Smooth muscle cell (in vitro differentiated cells): ENCODE data around the gene MCF2L. TPM values are rescaled to one million over a fixed set of nuclear protein-coding genes. Genes with fewer than 3 reads are reported as not detected.

ENCODE experiments used
- DNase-seq: peaks from one replicate; lab custom pipeline; 2025; ENCODE audit not compliant: unreplicated experiment; lab: John Stamatoyannopoulos, UW
- H2AFZ ChIP-seq: fragments of 200-600 bp; sonication (generic); 2 replicates; pipeline ENCODE4 v1.6.0; 2016; ENCODE audit warnings: antibody characterized with exemption, low read depth, mild to moderate bottlenecking
- H3F3A ChIP-seq: fragments of 200-600 bp; sonication (generic); 2 replicates; pipeline ENCODE4 v1.6.0; 2017; ENCODE audit warnings: antibody characterized with exemption, low read depth
- H3K27ac ChIP-seq: fragments of 200-600 bp; sonication (generic); 2 replicates; pipeline ENCODE4 v1.5.1; 2016; ENCODE audit warnings: low read depth, mild to moderate bottlenecking
- H3K27me3 ChIP-seq: fragments of 200-600 bp; sonication (generic); 2 replicates; pipeline ENCODE4 v1.6.1; 2016; ENCODE audit warnings: low read depth, mild to moderate bottlenecking
- H3K36me3 ChIP-seq: fragments of 200-600 bp; sonication (generic); 2 replicates; pipeline ENCODE4 v1.5.1; 2016; ENCODE audit warnings: low read depth
- H3K4me1 ChIP-seq: fragments of 200-600 bp; sonication (generic); 2 replicates; pipeline ENCODE4 v1.5.1; 2016; ENCODE audit warnings: low read depth
- H3K4me2 ChIP-seq: fragments of 200-600 bp; sonication (generic); 2 replicates; pipeline ENCODE4 v1.6.0; 2016; ENCODE audit warnings: mild to moderate bottlenecking
- H3K4me3 ChIP-seq: fragments of 200-600 bp; sonication (generic); 2 replicates; pipeline ENCODE4 v1.5.1; 2016; ENCODE audit warnings: mild to moderate bottlenecking
- H3K79me2 ChIP-seq: fragments of 200-600 bp; sonication (generic); 2 replicates; pipeline ENCODE4 v1.6.0; 2016; ENCODE audit warnings: low read depth, mild to moderate bottlenecking
- H3K9ac ChIP-seq: fragments of 200-600 bp; sonication (generic); 2 replicates; pipeline ENCODE4 v1.6.0; 2016; ENCODE audit warnings: low read depth
- H3K9me3 ChIP-seq: fragments of 200-600 bp; sonication (generic); replicated peaks from 2 replicates; pipeline ENCODE4 v1.5.1; 2016; ENCODE audit warnings: low read depth
- H4K20me1 ChIP-seq: fragments of 200-600 bp; sonication (generic); 2 replicates; pipeline ENCODE4 v1.6.0; 2016; ENCODE audit warnings: low read depth
- WGBS: methylation state at CpG from one replicate; pipeline ENCODE4 v1.1.7; 2016; ENCODE audit warnings: low lambda C conversion rate; 5-methylcytosine and 5-hydroxymethylcytosine counted together
- polyA plus RNA-seq: library from polyadenylated mRNA; unstranded; fragments of >200 nt; fragmentation: Nextera tagmentation; extraction: Ambion mirVana; gene quantifications from 2 replicates; pipeline ENCODE4 v1.2.1, GENCODE V29; 2016
- total RNA-seq: library from RNA; depleted of rRNA; stranded (reverse); fragments of >200 nt; gene quantifications from 2 replicates; pipeline ENCODE4 v1.2.3, GENCODE V29; 2014
- TF ChIP-seq, protein P1 (sequence below): fragments of 200-600 bp; sonication (generic); IDR thresholded peaks from 2 replicates; pipeline ENCODE4 v1.5.1; 2017; ENCODE audit warnings: borderline replicate concordance, mild to moderate bottlenecking, antibody characterized with exemption; ENCODE audit not compliant: insufficient read depth, poor library complexity, severe bottlenecking

The MCF2L gene
- total and polyA plus RNA-seq, 2 experiments from 2014 or later = 0.54 to 7.6 TPM

GRCh38 chr13:113096052-113096744, 127.2 kb downstream of the MCF2L start:
- no peaks in the 10 kb centered on the region for H3K27me3 ChIP-seq
- no peaks in the 10 kb centered on the region for H3F3A ChIP-seq
- no peak overlapping the region for H3K27ac ChIP-seq
- H3K9me3 ChIP-seq = no peaks in the 10 kb centered on the region
- H3K79me2 ChIP-seq = no peaks in the 10 kb centered on the region
- no peak overlapping the region for H3K9ac ChIP-seq
- TF ChIP-seq, protein P1, sequence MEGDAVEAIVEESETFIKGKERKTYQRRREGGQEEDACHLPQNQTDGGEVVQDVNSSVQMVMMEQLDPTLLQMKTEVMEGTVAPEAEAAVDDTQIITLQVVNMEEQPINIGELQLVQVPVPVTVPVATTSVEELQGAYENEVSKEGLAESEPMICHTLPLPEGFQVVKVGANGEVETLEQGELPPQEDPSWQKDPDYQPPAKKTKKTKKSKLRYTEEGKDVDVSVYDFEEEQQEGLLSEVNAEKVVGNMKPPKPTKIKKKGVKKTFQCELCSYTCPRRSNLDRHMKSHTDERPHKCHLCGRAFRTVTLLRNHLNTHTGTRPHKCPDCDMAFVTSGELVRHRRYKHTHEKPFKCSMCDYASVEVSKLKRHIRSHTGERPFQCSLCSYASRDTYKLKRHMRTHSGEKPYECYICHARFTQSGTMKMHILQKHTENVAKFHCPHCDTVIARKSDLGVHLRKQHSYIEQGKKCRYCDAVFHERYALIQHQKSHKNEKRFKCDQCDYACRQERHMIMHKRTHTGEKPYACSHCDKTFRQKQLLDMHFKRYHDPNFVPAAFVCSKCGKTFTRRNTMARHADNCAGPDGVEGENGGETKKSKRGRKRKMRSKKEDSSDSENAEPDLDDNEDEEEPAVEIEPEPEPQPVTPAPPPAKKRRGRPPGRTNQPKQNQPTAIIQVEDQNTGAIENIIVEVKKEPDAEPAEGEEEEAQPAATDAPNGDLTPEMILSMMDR = no peak
- no peaks in the 10 kb centered on the region for H4K20me1 ChIP-seq
- no peak overlapping the region for H2AFZ ChIP-seq
- no peaks in the 10 kb centered on the region for H3K4me1 ChIP-seq
- H3K4me3 ChIP-seq = no peak overlapping the region
- no peak overlapping the region for H3K4me2 ChIP-seq
- WGBS = 96% methylated on average over 53 of the region's 61 CpGs
- no peak for DNase-seq
- no peaks in the 10 kb centered on the region for H3K36me3 ChIP-seq

DNA sequence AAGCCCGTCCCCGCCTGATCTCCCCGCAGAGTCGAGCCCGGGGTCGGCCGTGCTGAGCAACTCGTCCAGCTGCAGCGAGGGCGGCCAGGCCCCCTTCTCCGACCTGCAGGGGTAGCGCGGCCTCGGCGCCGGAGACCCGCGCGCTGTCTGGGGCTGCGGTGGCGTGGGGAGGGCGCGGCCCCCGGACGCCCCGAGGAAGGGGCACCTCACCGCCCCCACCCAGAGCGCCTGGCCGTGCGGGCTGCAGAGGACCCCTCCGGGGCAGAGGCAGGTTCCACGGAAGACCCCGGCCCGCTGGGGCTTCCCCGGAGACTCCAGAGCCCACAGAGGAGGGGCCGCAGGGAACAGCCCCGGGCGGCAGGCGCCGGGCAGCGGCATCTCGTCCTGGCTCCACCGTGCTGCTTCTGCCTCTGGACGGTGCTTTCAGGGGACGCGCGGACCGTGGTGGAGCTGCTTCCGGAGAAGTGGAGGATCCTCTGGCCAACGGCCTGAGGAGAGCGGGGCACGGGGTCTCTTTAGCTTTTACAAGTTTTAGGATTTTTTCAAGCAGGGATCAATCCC, 127.8 kb downstream of the MCF2L start:
- DNase-seq = no peak
- TF ChIP-seq, protein P1 = no peak
- 92% methylated on average over 40 of the region's 52 CpGs for WGBS
- H3F3A ChIP-seq = no peaks in the 10 kb centered on the region
- H2AFZ ChIP-seq = no peak overlapping the region
- no peak overlapping the region for H3K4me2 ChIP-seq
- H3K27ac ChIP-seq = no peak overlapping the region
- H3K9ac ChIP-seq = no peak overlapping the region
- H3K9me3 ChIP-seq = no peaks in the 10 kb centered on the region
- no peaks in the 10 kb centered on the region for H3K36me3 ChIP-seq
- no peaks in the 10 kb centered on the region for H4K20me1 ChIP-seq
- no peak overlapping the region for H3K4me3 ChIP-seq
- no peaks in the 10 kb centered on the region for H3K79me2 ChIP-seq
- H3K4me1 ChIP-seq = no peaks in the 10 kb centered on the region
- H3K27me3 ChIP-seq = no peaks in the 10 kb centered on the region

- no peak overlapping the region for H3K4me2 ChIP-seq
Observed at GRCh38 chr13:113097651-113098050, 128.6 kb downstream of the MCF2L start.

More at GRCh38 chr13:113097651-113098050, 128.6 kb downstream of the MCF2L start:
- no peaks in the 10 kb centered on the region for H3K4me1 ChIP-seq
- H3K79me2 ChIP-seq = no peaks in the 10 kb centered on the region
- H4K20me1 ChIP-seq = no peaks in the 10 kb centered on the region
- H3F3A ChIP-seq = no peaks in the 10 kb centered on the region
- TF ChIP-seq, protein P1 = no peak
- no peak overlapping the region for H3K27ac ChIP-seq
- no peak overlapping the region for H3K9ac ChIP-seq
- H3K27me3 ChIP-seq = no peaks in the 10 kb centered on the region
- no peak overlapping the region for H3K4me3 ChIP-seq
- 93% methylated on average over 7 of the region's 7 CpGs for whole genome bisulfite sequencing
- H2AFZ ChIP-seq = no peak overlapping the region
- no peak for DNase-seq
- no peaks in the 10 kb centered on the region for H3K36me3 ChIP-seq
- no peaks in the 10 kb centered on the region for H3K9me3 ChIP-seq
